Ectodermal cell (in vitro differentiated cells): ENCODE measurements around the gene TLNRD1.

ENCODE experiments used
- H3K27ac ChIP-seq: 2 replicates; pipeline ENCODE4 v1.7.0; 2013; ENCODE audit warnings: mild to moderate bottlenecking, low read depth, low read length; ENCODE audit not compliant: insufficient read depth, poor library complexity, severe bottlenecking
- H3K27me3 ChIP-seq: 2 replicates; pipeline ENCODE4 v1.7.0; 2013; ENCODE audit warnings: mild to moderate bottlenecking, low read length; ENCODE audit not compliant: insufficient read depth, control insufficient read depth, poor library complexity, severe bottlenecking
- H3K36me3 ChIP-seq: one replicate; pipeline ENCODE4 v1.7.0; 2013; ENCODE audit warnings: low read length; ENCODE audit not compliant: control insufficient read depth, insufficient read depth
- H3K4me1 ChIP-seq: one replicate; pipeline ENCODE4 v1.7.0; 2013; ENCODE audit warnings: low read length; ENCODE audit not compliant: control insufficient read depth, insufficient read depth
- H3K4me3 ChIP-seq: 2 replicates; pipeline ENCODE4 v1.7.0; 2013; ENCODE audit warnings: low read depth, low read length, control low read depth; ENCODE audit not compliant: insufficient read depth
- H3K9me3 ChIP-seq: 2 replicates; pipeline ENCODE4 v1.7.0; 2013; ENCODE audit warnings: mild to moderate bottlenecking, low read length, moderate library complexity; ENCODE audit not compliant: control insufficient read depth
- WGBS, 2 experiments: methylation state at CpG; one replicate each; pipeline ENCODE4 v1.1.7; 2013; ENCODE audit warnings: missing lambda C conversion rate in 2 of 2; 5-methylcytosine and 5-hydroxymethylcytosine counted together

The TLNRD1 gene

GRCh38 chr15:81053621-81054020 is 52.9 kb downstream of the TLNRD1 start:
- Histone ChIP-seq H3K27ac (no peak overlapping the region), H3K4me1 (no peaks in the 10 kb centered on the region), H3K36me3 (no peaks in the 10 kb centered on the region), H3K9me3 (no peaks in the 10 kb centered on the region), H3K4me3 (no peak overlapping the region), H3K27me3 (no peaks in the 10 kb centered on the region)

- Histone ChIP-seq H3K27ac (no peak overlapping the region), H3K4me3 (no peak overlapping the region), H3K9me3 (no peaks in the 10 kb centered on the region), H3K36me3 (no peaks in the 10 kb centered on the region), H3K4me1 (no peaks in the 10 kb centered on the region), H3K27me3 (no peaks in the 10 kb centered on the region)
- 100% methylated on average over 2 of the region's 2 CpGs; no CpG with 5 or more reads in 1 of the 2 experiments for WGBS, 2 experiments
These were observed 53.5 kb downstream of the TLNRD1 start for GRCh38 chr15:81054236-81054635.
